Tongue (tissue), 2 donors: ENCODE measurements around the gene NOXA1. TPM values are rescaled to one million over a fixed set of nuclear protein-coding genes. Genes with fewer than 3 reads are reported as not detected.
"Not testable (repeated sequence)": the region's sequence is repeated elsewhere in the genome, so short reads cannot be mapped to it uniquely, and the experiment has no call there.

Source experiments
- DNase-seq: peaks from one replicate; pipeline ENCODE4 v3.0.0-alpha.2; 2015
- total RNA-seq: library from RNA; depleted of rRNA; stranded (reverse); fragments of >200 nt; gene quantifications from one replicate; pipeline ENCODE4 v1.2.3, GENCODE V29; 2014

NOXA1 gene
- total RNA-seq, 1 donor from 2014 or later: 1.2 TPM

DNA sequence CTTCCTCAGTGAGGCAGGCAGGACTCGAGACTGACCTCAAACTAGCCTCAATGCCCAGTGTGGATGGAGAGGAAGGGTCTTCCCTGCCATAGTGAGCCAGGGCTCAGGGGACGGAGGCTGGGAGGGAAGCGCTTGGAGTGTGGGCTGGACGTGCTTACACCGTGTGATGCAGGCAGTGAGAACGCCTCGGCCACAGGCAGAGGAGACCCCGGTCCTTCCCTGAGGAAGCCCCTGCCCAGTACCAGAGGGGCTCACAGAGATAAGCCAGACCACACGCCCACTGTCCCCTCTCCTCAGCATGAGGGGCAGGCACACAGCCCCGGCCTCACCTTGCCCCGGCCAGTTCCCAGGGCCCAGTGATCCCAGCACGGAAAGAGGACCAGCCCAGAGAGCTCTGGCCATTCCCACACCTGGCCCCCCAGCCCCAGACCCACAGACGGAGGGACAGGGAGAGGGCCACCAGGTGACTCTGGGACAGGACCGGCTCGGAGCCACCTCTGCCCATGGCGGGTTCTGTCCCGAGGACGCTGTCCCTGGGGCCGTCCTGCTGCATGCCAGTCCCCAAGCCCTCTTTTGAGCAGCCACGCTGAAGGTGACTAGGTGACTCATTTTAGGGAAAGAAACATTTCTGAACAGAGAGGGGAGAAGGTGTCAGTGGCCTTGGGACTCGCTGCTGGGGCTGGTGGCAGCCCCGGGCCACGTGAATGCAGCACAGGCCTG is 42.0 kb downstream of the NOXA1 start:
- DNase-seq: no peak

DNA sequence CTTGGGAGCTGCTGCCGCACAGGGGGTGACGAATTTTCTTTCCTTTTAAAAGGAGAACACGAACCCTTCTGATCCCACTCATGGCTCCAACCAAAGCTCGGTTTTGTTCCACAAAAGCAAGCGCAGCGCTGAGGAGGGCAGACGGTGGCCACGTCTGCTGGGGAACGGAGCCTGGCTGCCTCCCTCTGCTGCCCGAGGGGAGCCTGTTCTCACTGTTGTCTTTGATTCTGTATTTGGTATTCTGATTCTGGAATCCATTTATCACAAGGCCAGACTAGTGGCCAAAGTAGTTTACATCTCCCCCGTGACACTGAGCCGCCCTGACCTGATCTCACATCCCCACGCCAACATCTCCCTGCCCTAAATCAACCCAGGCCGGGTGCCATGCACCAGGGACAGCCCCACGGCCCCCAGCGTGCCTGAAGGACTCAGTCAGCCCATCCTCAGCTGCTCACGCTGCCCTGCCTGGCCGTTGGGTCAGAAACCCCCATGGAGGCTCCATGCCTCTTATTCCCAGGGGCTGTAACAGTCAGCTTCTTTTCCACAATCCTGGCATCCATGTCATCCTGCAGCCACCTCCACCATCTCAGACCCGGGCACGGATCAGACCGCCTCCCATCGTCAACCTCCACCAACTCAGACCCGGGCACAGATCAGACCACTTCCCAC is 42.7 kb downstream of the NOXA1 start:
- DNase-seq: no peak

DNA sequence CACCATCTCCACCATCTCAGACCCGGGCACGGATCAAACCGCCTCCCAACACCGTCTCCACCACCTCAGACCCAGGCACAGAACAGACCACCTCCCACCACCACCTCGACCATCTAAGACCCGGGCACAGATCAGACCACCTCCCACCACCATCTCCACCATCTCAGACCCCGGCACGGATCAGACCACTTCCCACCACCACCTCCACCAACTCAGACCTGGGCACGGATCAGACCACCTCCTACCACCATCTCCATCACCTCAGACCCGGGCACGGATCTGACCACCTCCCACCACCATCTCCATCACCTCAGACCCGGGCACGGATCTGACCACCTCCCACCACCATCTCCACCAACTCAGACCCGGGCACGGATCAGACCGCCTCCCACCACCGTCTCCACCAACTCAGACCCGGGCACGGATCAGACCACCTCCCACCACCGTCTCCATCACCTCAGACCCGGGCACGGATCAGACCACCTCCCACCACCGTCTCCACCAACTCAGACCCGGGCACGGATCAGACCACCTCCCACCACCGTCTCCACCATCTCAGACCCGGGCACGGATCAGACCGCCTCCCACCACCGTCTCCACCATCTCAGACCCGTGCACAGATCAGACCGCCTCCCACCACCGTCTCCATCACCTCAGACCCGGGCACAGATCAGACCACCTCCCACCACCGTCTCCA is 43.3 kb downstream of the NOXA1 start:
- DNase-seq: not testable (repeated sequence)

DNA sequence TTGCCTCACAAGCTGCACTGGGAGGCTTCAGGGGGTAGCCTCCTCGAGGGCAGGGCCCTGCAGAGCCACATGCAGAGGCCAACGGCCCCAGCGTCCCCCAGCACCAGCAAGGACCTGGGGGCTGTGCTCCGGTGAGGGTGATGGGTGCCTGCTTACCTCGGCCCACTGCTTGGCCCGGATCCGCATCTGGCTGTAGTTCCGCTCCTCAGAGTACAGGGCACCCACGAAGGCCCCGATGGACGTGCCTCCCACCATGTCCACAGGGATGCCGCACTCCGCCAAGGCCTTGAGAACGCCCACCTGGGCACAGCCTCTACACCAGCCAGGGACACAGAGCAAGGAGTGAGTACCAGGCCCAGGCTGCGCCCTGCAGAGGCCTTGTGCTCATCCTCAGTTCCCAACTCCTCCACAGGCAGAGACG is 44.0 kb downstream of the NOXA1 start:
- no peak for DNase-seq

DNA sequence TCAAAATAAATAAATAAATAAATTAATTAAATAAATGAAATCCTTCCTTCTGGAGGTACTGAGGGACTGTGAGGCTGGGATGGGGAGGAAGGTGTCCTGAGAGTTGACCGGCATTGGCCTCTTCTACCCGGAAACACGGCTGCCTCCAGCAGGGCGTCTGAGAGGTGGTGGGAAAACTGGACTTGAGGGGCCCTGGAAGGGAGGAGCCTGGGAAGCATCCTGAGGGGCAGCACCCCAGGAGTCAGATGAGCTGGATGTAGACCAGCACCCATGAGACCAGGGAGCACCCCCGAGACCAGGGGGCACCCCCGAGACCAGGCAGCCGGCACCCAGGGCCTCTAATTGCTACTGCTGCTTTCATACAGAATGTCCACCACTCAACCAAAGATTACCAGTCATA is 44.7 kb downstream of the NOXA1 start:
- no peak for DNase-seq

DNA sequence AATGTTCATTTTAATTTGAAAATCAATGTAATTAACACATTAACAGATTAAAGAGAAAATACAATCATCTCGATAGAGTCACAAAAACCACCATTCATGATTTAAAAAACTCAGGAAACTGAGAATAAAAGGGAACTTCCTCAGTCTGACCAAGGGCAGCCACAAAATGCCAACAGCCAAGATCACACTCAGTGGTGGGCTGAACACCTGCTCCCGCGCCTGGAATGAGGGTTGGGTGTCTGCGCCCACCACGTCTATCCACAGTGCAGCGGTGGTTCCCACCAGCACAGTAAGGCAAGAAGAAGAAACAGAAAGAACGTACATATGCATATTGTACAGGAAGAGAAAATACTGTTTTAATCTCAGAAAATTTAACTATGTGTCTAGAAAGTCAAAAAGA is 47.6 kb downstream of the NOXA1 start:
- no peak for DNase-seq

DNA sequence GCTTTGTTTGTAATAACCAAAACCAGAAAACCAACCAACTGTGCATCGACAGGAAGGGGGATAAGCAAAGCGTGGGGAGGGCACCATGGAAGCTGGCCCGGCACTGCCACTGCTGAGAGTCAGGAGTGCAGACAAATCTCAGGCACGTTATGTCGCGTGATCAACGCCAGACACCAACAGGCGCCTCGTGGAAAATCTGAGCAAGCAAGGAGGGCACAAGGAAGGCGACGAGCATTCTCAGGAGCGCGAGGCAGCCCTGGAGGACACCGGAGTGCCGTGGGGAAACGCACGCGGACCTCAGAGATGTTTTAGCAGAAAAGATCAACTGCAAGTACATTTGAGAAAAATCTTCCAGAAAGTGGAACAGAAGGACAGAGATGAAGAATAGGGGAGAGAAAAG is 51.1 kb downstream of the NOXA1 start:
- no peak for DNase-seq

DNA sequence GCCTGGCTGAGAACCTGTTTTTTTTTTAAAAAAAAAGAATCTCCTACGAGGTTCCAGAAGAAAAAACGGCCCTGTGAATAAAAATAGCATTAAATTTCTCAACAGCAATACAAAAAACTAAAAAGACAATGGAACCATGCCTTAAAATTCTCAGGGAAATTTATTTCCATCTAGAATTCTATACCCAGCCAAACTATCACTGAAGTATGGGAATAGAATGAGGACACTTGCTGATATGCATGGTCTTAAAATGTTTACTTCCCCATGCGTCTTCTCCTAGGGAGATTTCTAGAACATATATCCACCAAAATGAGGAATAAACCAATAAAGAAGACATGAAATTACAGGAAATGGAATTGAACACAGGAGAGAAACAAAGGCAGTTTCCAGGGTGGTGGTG is 52.5 kb downstream of the NOXA1 start:
- DNase-seq: no peak

DNA sequence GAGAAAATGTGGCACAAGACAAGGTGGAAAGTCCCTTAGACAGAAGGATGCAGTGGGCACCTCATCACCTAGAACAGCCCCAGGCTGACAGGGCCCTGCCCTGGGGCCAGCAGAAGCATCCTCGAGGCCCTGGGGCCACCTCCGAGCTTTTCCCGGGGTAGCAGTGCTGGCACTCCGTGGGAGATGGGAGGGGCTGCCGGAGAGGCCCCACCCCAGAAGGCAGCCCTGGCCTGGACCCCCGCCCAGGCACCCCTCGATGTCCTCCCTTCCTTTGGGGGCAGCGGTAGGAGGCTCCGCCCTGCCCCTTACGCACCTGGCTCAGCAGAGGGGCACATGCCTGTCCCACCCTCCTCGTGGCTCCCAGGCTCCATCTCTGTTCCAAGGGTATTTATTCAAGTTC is 53.7 kb downstream of the NOXA1 start:
- no peak for DNase-seq

DNA sequence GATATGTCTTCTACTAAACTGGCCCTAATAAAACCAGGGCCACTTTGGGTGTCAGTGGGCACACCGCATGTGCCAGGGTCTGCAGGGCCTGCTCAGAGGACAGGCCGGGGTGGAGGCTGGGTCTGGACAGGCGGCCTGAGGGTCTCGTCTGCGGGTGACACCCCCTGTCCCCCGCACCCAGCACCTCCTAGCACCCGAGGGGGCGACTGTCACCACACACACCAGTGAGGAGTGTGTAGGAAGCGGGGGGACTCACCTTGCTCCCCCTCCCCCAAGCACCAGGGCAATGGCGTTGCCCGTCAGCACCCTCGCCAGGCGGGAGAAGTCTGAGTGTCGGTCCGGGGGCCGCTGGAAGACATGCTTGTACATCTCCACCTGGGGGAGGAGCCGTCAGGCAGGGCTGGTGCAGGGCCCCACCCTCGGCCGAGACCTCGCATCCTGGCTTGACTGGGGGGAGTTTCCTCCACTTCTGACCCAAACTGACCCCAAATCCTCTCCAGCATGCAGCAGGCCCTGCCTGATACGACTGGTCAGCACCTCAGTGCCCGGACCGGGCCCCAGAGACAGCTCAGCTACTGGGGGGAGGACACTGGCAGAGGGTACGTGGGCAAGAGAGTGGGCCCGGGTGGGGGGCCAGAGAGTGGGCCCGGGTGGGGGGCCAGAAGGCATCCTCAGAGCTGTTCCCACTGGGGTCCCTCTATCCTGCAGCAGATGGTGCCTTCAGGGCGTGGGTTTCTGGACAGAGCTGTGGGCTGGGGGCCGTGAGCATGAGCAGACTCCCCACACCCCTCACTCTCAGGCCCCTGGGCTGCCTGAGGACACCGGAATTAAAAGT is 54.8 kb downstream of the NOXA1 start:
- DNase-seq: no peak

DNA sequence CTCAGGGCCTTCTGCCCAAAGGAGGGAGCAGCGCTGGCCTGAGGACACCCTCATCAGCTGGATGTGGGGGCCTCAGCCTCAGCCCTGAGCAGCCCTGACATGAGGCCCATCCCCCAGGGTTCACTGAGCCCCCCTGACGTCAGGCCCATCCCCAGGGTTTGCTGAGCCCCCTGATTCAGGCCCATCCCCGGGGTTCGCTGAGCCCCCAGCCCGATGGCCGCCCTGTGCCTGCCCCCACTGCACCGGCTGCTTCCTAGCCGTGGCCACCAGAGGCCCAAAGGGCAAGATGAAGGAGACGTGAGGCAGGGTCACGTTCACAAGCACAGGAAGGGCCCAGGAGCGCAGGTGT is 55.4 kb downstream of the NOXA1 start:
- no peak for DNase-seq

DNA sequence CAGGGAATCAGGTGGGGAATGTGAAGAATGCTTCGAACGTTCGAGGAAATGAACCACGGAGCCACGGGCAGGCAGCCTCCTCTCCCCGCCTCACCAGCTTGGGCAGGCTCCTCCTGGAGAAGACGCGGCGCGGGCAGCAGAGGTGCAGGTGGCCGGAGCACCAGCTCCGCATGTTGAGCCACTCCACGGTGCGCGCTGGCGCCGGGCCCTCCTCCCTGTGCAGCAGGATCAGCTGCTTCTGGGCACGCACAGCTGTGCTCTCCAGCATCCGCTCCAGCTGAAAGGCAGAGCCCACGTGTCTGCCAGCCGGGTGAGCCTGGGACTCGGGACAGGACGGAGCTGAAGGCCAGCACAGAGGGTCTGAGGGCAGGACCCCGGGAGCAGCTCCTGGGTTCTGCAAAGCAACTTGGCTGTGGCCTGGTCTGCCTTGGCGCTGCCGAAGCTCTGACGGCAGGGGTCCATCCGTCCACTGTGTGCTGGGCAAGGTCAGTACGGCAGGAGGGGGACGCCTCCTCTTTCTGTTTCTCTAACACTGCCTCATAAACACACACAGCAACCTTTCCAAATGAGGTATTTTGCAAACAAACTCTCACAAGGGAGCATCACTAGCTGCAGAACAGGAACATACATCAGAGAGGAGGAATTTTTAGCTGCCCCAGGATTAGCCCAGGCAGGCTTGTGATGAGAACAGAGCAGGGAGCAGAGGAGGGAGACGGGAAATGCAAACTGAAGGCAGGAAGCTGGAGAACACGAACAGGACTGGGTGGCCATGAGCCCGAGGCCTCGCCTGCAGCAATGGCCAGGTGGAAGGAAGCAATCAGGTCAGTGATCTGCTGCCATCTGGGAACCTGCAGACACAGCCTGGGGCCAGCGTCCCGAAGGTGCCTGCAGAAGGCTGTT is 56.0 kb downstream of the NOXA1 start:
- peak; percentile 80 for DNase-seq

DNA sequence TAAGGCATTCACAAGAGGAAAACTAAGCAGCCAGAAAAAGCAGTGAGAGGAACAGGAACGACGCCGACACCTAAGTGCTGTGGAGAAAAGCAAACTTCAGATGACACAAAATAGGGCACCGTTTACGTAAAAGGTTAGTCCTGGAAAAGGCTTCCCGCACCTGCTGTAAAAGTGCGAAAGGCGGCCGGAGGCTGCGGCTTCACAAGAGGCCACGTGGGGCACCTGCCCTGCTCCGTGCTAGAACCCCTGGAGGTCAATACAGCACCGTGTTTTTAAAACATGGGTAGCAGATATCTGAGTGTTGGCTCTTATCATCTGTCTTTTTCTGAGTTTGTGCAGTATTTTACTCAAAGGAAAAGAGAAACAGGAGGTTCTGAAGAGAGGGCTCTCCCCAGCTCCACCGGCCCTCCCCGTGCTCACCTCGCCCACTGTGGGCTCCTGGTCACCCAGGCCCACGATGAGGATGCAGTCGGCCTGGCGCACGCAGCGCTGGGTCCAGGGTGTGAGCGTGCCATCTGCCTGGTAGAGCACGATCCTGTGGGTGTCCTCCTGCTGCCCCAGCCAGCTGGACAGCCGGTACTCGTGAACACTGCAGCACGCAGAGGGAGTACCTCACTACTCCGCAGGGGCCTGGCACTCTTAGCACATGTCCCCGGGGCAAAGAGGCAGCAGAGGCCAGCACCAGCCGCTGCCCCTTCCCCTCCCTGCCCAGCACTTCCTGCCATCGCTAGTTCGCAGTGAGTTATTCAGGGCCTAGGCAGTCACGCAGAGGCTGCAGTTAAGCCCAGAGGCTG is 56.9 kb downstream of the NOXA1 start:
- no peak for DNase-seq

DNA sequence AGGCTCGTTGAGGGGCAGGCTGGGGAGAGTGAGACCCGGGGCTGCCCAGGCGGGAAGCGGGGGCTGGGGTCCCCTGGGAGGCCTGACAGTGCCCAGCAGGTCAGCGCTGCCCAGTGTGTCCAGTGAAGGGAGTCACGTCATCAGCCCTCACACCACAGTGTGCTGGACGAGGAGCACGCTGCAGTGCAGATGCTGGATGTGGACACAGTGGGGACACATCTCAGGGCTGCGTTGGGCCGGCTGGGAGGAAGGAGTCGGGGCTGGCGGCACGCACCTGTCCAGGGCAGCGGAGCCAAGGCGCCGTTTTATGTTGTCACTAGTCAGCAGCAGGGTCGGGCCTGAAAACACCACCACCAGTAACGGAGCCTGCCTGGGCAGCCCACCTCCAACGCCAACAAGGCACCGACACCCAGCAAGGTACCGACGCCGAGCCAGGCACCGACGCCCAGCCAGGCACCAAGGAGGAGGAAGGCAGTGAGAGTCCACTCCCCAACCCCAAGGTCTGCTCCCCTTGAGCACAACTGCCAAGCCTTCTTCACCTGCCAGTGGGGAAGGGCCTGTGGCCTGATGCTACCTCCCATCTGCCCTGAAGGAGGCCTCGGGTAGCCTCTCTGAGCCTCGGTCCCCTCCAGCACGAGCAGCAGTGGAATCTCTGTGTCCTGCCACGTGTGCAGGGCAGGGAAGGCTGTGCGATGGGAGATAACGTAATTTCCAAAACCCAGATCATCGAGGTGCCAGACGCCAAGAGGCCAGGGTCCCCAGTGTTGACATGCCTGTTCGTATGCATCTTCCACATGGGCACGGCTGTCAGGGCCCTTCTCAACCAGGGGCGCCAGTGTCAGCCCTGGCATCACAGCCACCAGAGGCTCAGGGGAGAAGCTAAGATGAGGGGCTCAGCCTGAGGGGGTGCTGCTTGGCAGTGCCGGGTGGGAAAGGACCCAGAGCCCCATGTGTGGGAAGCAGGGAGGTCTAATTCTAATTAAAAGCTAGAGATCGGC is 57.8 kb downstream of the NOXA1 start:
- no peak for DNase-seq

DNA sequence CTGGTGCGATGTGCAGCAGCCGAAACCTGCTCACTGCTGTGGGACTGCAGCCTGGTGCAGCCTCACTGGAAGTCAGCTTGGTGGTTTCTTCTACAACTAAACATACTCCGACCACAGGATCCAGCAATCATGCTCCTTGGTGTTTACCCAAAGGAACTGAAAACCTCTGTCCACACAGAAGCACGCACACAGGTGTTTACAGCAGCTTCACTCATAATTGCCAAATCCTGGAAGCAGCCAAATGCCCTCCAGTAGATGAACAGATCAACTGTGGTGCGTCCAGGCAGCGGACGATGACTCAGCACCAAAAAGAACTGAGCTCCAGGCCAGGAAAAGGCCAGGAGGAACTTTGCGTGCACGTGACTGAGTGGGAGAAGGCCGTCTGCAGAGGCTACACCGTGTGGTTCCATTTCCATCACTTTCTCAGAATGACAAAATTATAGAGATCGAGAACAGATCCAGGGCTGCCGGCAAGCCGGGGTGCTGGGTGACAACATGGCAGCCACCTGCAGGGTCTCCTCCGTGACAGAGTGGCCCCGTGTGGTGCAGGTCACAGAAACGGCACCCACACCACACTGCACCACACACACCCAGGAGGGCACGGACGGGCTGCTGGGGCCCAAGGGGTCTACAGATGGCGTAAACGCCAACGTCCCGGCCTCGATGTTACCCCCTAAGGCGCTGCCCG is 59.0 kb downstream of the NOXA1 start:
- peak; percentile 16 for DNase-seq
